Left lung (tissue), 10 donors: ENCODE data around the gene MYO18B. TPM values are rescaled to one million over a fixed set of nuclear protein-coding genes. Genes with fewer than 3 reads are reported as not detected.

Source experiments
- ATAC-seq: fragments of 200-7000 bp; cut with Tn5 transposase; one replicate; pipeline ENCODE4 v1.9.1; 2020; ENCODE audit warnings: moderate library complexity
- DNase-seq, 4 donors: peaks; one replicate each; pipeline ENCODE4 v3.0.0-alpha.2; 2013 to 2020
- H3K27ac ChIP-seq, 2 donors: fragments of 200-600 bp; sonication (generic) in 1 of 2; one replicate each; pipeline versions ENCODE4 v1.5.0 to v1.8.0; 2020 to 2021
- H3K27me3 ChIP-seq, 2 donors: fragments of 200-600 bp; sonication (generic) in 1 of 2; one replicate each; pipeline versions ENCODE4 v1.5.0 to v1.8.0; 2020 to 2021
- H3K36me3 ChIP-seq, 2 donors: fragments of 200-600 bp; sonication (generic) in 1 of 2; one replicate each; pipeline versions ENCODE4 v1.5.0 to v1.8.0; 2020 to 2021
- H3K4me1 ChIP-seq, 2 donors: fragments of 200-600 bp; one replicate each; pipeline ENCODE4 v1.8.0; 2021
- H3K4me3 ChIP-seq, 2 donors: fragments of 200-600 bp; sonication (generic) in 1 of 2; one replicate each; pipeline versions ENCODE4 v1.5.0 to v1.8.0; 2020 to 2021; ENCODE audit warnings: mild to moderate bottlenecking in 1 of 2
- H3K9me3 ChIP-seq, 2 donors: fragments of 200-600 bp; sonication (generic) in 1 of 2; one replicate each; pipeline versions ENCODE4 v1.5.0 to v1.8.0; 2020 to 2021
- intact Hi-C, 2 donors: fragments of 100-400 bp; cut with DNase I; formaldehyde crosslinking; loops; one replicate each; pipeline versions ENCODE4 v1.11.2 to v1.14.2; 2022
- polyA plus RNA-seq, 6 donors: library from polyadenylated mRNA; unstranded; fragments of 120-200 nt; gene quantifications; one replicate each; pipeline ENCODE4 v1.2.1, GENCODE V29; 2013; ENCODE audit not compliant: insufficient read length in 6 of 6
- total RNA-seq, 2 donors: library from RNA; stranded (reverse); fragmentation: NEBNext Ultra II Directional; extraction: Animal tissue kit (Norgen Biotek cat#: 25700); gene quantifications; one replicate each; pipeline ENCODE4 v1.2.1, GENCODE V29; 2021
- TF ChIP-seq, protein P1 (sequence below), 2 donors: fragments of 200-600 bp; sonication (generic) in 1 of 2; IDR thresholded peaks; one replicate each; pipeline versions ENCODE4 v1.5.0 to v1.8.0; 2021; ENCODE audit warnings: antibody characterized with exemption in 2 of 2
- donor health status: DM: no; HTN: yes; CAD: no.
- donor health status: DM: no; HTN: no; CAD: no.

MYO18B gene
- total and polyA plus RNA-seq, 8 donors, result 0.06 to 0.37 (median 0.15) TPM

- intact Hi-C loops, result no loop called here
- Histone ChIP-seq H3K9me3 (no peaks in the 10 kb centered on the region), H3K4me1 (peaks cover 0 to 3% of the 10 kb centered on the region in 2 donors), H3K4me3 (no peak overlapping the region), H3K27ac (no peak overlapping the region), H3K27me3 (no peaks in the 10 kb centered on the region), H3K36me3 (peaks cover 0 to 74% of the 10 kb centered on the region in 2 donors)
- DNase-seq, result no peak
- TF ChIP-seq, protein P1, sequence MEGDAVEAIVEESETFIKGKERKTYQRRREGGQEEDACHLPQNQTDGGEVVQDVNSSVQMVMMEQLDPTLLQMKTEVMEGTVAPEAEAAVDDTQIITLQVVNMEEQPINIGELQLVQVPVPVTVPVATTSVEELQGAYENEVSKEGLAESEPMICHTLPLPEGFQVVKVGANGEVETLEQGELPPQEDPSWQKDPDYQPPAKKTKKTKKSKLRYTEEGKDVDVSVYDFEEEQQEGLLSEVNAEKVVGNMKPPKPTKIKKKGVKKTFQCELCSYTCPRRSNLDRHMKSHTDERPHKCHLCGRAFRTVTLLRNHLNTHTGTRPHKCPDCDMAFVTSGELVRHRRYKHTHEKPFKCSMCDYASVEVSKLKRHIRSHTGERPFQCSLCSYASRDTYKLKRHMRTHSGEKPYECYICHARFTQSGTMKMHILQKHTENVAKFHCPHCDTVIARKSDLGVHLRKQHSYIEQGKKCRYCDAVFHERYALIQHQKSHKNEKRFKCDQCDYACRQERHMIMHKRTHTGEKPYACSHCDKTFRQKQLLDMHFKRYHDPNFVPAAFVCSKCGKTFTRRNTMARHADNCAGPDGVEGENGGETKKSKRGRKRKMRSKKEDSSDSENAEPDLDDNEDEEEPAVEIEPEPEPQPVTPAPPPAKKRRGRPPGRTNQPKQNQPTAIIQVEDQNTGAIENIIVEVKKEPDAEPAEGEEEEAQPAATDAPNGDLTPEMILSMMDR (IDR thresholded peaks at IDR 0.05), result no peak
- no peak for ATAC-seq
Observed at GRCh38 chr22:25695146-25695545, 46.8 kb upstream of the MYO18B start.

DNA sequence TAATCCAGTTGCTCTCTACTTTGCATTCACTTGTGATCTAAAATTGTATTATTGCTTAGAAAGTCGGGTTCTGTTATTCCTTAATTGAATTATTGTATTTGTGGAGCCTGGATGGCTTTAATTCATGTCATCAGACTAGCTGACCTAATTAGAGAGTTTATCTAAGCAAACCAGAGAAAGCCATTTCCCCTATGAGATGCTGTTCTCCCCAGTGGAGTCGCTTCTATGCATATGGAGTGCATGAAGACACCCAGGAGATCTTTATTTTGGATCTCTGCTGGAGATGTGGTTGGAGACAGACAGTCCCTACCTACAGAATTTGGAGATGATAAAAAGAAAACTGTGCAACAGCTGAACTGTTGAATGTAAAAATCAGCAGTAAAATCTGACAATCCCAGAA, 45.2 kb upstream of the MYO18B start:
- peaks cover 0 to 67% of the 10 kb centered on the region in 2 donors for H3K36me3 ChIP-seq
- no peak overlapping the region for H3K27ac ChIP-seq
- H3K27me3 ChIP-seq, result no peaks in the 10 kb centered on the region
- no peak for DNase-seq
- no peaks in the 10 kb centered on the region for H3K9me3 ChIP-seq
- H3K4me1 ChIP-seq, result peaks cover 0 to 3% of the 10 kb centered on the region in 2 donors
- intact Hi-C loops, result no loop called here
- H3K4me3 ChIP-seq, result no peak overlapping the region
- ATAC-seq, result no peak
- TF ChIP-seq, protein P1 (IDR thresholded peaks at IDR 0.05), result no peak

- H3K4me3 ChIP-seq, result no peak overlapping the region
- ATAC-seq, result no peak
- no peaks in the 10 kb centered on the region for H3K27me3 ChIP-seq
- H3K9me3 ChIP-seq, result no peaks in the 10 kb centered on the region
- no peak overlapping the region for H3K27ac ChIP-seq
- TF ChIP-seq, protein P1 (IDR thresholded peaks at IDR 0.05), result no peak
- intact Hi-C loops, result no loop called here
- DNase-seq, result no peak
- peaks cover 0 to 63% of the 10 kb centered on the region in 2 donors for H3K36me3 ChIP-seq
- peaks cover 0 to 3% of the 10 kb centered on the region in 2 donors for H3K4me1 ChIP-seq
Observed at GRCh38 chr22:25697181-25697664, 44.8 kb upstream of the MYO18B start.

DNA sequence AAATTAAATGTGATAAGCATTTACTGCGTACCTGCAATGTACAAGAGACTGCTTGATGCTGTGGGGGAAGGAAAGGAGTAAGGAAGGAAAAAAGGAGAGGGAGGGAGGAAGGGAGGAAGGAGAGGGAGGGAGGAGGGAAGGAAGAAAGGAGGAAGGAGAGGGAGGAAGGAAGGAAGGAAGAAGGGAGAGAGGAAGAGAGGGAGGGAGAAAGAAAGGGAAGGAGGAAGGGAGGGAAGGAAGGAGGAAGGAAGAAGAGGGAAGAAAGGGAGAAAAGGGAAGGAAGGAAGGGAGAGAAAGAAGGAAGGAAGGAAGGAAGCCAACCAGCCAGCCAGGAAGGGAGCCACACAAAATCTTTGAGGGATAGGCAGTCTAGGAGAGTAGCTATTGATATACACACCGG, 44.0 kb upstream of the MYO18B start:
- no peaks in the 10 kb centered on the region for H3K9me3 ChIP-seq

DNA sequence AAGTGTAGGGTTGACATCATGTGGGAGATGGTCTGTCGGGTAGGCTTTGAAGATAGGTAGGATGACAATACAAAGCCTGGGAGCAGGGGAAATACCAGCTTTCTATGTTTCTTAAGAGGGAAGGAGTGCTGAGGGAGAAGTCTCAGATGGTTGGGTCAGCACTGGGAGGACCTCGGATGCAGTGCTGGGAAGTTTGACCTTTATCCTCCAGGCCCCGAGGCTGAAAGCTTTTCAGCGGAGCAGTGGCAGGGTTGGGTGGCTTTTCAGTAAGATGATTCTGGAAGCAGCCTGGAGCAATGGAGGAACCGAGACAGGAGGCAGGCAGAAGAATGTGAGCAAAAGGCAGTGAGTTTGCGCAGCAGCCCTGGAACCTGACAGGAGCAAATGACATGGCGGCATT, 43.5 kb upstream of the MYO18B start:
- peaks cover 0 to 3% of the 10 kb centered on the region in 2 donors for H3K4me1 ChIP-seq
- H3K27ac ChIP-seq, result no peak overlapping the region
- H3K27me3 ChIP-seq, result no peaks in the 10 kb centered on the region
- H3K36me3 ChIP-seq, result peaks cover 0 to 57% of the 10 kb centered on the region in 2 donors
- DNase-seq (no peak), ATAC-seq (no peak)
- no peak overlapping the region for H3K4me3 ChIP-seq
- intact Hi-C loops, result no loop called here
- no peaks in the 10 kb centered on the region for H3K9me3 ChIP-seq
- TF ChIP-seq, protein P1 (IDR thresholded peaks at IDR 0.05), result no peak

More for the DNA sequence above, 44.0 kb upstream of the MYO18B start:
- ATAC-seq (no peak), DNase-seq (no peak)
- Histone ChIP-seq H3K27ac (no peak overlapping the region), H3K4me3 (no peak overlapping the region), H3K36me3 (peaks cover 0 to 57% of the 10 kb centered on the region in 2 donors), H3K27me3 (no peaks in the 10 kb centered on the region), H3K4me1 (peaks cover 0 to 3% of the 10 kb centered on the region in 2 donors)
- TF ChIP-seq, protein P1 (IDR thresholded peaks at IDR 0.05), result no peak
- intact Hi-C loops, result no loop called here
